Measurements from ENCODE around the gene GALM. TPM values are rescaled to one million over a fixed set of nuclear protein-coding genes. Genes with fewer than 3 reads are reported as not detected.

The GALM gene
- total and polyA plus RNA-seq, 10 of the 15 experiments (the other 5 are each of a cell fraction or from before 2014, with no cell fraction given): 1.1 to 4.0 (median 1.7) TPM

- TF ChIP-seq BCL11A (IDR thresholded peaks at IDR 0.05; ENCODE audit: low read depth, low read length): no peak
- TF ChIP-seq ATF7 (IDR thresholded peaks at IDR 0.05; ENCODE audit: low read depth): no peak
- no peak for TF ChIP-seq ATF3 (IDR thresholded peaks at IDR 0.05; ENCODE audit: borderline replicate concordance, extremely low read depth, low read depth, low read length)
- no peak for TF ChIP-seq RBBP5 (conservative IDR thresholded peaks at IDR 0.05)
- no peak for TF ChIP-seq ZNF622 (IDR thresholded peaks at IDR 0.05)
These were observed 46.5 kb downstream of the GALM start (continued) for GRCh38 chr2:38712413-38712812.

- no TSS peak for BruUV-seq (replicated peaks)
- ATAC-seq: no peak
- Histone ChIP-seq H3K9me3 (replicated peaks; ENCODE audit: control insufficient read depth, insufficient read depth, low read length) (no peaks in the 10 kb centered on the region), H3K27me3 (replicated peaks in 1 of 2; ENCODE audit: control insufficient read depth in 2 of 2, insufficient read depth in 2 of 2, low read length in 1 of 2) (no peaks in the 10 kb centered on the region), H4K20me1 (ENCODE audit: control insufficient read depth, insufficient read depth) (no peaks in the 10 kb centered on the region), H3K4me3 (no peak overlapping the region), H3K9ac (ENCODE audit: control insufficient read depth, insufficient read depth, low read length) (no peak overlapping the region), H2AFZ (ENCODE audit: control insufficient read depth, low read depth, low read length) (no peak overlapping the region), H3K36me3 (ENCODE audit: control insufficient read depth in 2 of 2, insufficient read depth in 2 of 2, low read length in 1 of 2) (0 out of 4 replicates have a peak, but pooled peaks cover 0 to 2% of the 10 kb centered on the region in 2 experiments), H3K27ac (ENCODE audit: control insufficient read depth, insufficient read depth) (no peak overlapping the region), H3K79me2 (ENCODE audit: control insufficient read depth, insufficient read depth, low read length) (no peaks in the 10 kb centered on the region), H3K4me2 (ENCODE audit: control insufficient read depth, insufficient read depth) (no peak overlapping the region), H3K4me1 (ENCODE audit: control insufficient read depth, insufficient read depth, low read length) (peaks cover 16% of the 10 kb centered on the region)
- RAD21 ChIA-PET (ENCODE audit: unreplicated experiment): interaction anchor here (0.5 to 2.4 kb wide), 2 partner anchors 132 to 1450 kb away, joined by 3 to 5 read pairs; no protein-coding TSS in a partner anchor
- POLR2A ChIA-PET: no interaction called here
- DNase-seq (ENCODE audit: low read depth, low spot score): no peak
- intact Hi-C loops (cut with micrococcal nuclease; ENCODE audit: unreplicated experiment): no loop called here
- in situ Hi-C loops (cut with MboI): no loop called here
- FAIRE-seq: no peak
- WGBS (ENCODE audit: insufficient coverage, insufficient replicate concordance, low lambda C conversion rate, missing lambda C conversion rate): 64% methylated on average over 4 of the region's 4 CpGs
- SMC1A ChIA-PET (ENCODE audit: uncharacterized antibody, unreplicated experiment): interaction anchor here (1.1 to 2.2 kb wide), 3 partner anchors 10 to 101 kb away, joined by 4 to 7 read pairs (median 5); no protein-coding TSS in a partner anchor
- CTCF ChIA-PET: interaction anchor here (0.7 to 1.4 kb wide), 3 partner anchors 9 to 12 kb away, joined by 3 to 4 read pairs (median 3); no protein-coding TSS in a partner anchor
- TF ChIP-seq EED (IDR thresholded peaks at IDR 0.05; ENCODE audit: low read depth) (no peak), TCF3 (IDR thresholded peaks at IDR 0.05; ENCODE audit: borderline replicate concordance, insufficient read depth, low read depth, low read length) (no peak), TAF1 (IDR thresholded peaks at IDR 0.05; ENCODE audit: borderline replicate concordance, low read depth, low read length) (no peak), KDM1A (IDR thresholded peaks at IDR 0.05; ENCODE audit: borderline replicate concordance) (no peak), RUNX3 (IDR thresholded peaks at IDR 0.05; ENCODE audit: low read length) (no peak), NFIC (IDR thresholded peaks at IDR 0.05; ENCODE audit: low read depth, low read length) (no peak), RELB (IDR thresholded peaks at IDR 0.05; ENCODE audit: low read depth) (no peak), SMARCA5 (IDR thresholded peaks at IDR 0.05) (no peak), GATAD2B (conservative IDR thresholded peaks at IDR 0.05; ENCODE audit: low read depth) (no peak), TCF7 (IDR thresholded peaks at IDR 0.05; ENCODE audit: borderline replicate concordance) (no peak), CBX3 (IDR thresholded peaks at IDR 0.05; ENCODE audit: borderline replicate concordance, low read depth) (no peak), ZBTB33 (IDR thresholded peaks at IDR 0.05) (no peak), E2F8 (IDR thresholded peaks at IDR 0.05; ENCODE audit: low read depth, partially characterized antibody) (no peak), SMC3 (IDR thresholded peaks at IDR 0.05; ENCODE audit: borderline replicate concordance, low read length) (no peak)
These were observed 47.0 kb downstream of the GALM start for GRCh38 chr2:38712871-38713270.
